NCI-H748 (cell line): Measurements from ENCODE around the gene TPST2.

Source experiments
- DNase-seq: peaks from one replicate; lab custom pipeline; 2025; ENCODE audit not compliant: unreplicated experiment; lab: John Stamatoyannopoulos, UW

The TPST2 gene

DNA sequence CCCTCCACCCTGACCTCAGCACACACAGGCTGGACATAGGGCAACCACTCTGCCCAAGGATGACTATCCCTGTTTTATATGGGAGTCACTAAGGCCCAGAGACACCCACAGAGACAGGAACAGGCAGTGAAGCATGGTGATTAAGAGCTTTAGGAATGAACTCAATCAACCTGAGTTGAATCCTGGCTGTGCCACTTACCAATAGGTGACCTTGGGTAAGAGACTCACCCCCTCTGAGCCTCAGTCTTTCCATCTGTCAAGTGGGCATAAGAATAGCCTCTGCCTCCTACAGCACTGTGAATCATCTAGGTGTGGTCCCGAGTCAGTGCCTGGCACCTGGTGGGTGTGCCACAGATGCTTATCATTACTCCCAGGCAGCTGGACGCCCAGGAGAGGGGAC lies 21.1 kb upstream of the TPST2 start:
- no peak for DNase-seq

DNA sequence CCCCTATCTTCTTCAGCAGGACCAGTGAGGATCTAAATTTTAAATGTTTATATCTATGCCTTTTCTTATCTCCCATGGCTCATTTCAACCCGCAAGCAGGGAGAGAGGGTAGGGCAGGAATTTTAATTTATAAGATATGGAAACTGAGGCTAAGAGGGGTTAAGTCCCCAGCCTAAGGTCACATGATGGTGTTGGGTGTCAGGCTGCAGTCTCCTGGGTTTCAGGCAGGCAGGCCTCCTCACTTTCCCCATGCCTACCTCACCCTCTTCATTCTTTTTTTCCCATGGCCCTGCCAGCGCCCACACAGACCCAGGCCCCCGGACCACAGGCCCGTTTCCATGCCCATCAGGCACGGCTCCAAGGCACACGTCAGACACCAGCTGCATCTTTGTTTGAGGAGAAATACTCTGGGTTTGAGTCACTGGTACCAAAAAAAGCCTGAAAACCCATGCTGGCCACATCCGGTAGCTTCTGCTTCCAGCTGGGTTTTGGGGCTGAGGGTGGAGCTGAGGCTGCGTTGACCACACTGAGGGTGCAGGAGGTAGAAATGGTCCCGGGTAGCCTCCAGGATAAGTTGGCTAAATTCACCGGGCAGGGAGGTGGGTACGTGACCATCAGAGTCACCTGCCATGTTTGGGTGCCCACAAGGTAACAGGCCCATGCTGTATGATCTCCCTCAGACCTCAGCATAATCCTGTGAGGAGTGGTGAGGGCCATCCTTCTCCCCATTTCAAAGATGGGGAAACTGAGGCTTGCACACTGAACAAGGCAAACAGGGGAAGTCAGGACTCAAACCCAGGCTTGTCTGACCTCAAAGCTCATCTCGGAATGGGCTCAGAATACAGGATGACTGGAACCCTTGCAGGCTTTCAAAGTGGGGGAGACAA lies 20.4 kb upstream of the TPST2 start:
- DNase-seq = no peak

- DNase-seq = no peak
Measured at GRCh38 chr22:26609287-26609686, 19.4 kb upstream of the TPST2 start.

- DNase-seq = no peak
Measured at GRCh38 chr22:26608129-26608528, 18.2 kb upstream of the TPST2 start.

DNA sequence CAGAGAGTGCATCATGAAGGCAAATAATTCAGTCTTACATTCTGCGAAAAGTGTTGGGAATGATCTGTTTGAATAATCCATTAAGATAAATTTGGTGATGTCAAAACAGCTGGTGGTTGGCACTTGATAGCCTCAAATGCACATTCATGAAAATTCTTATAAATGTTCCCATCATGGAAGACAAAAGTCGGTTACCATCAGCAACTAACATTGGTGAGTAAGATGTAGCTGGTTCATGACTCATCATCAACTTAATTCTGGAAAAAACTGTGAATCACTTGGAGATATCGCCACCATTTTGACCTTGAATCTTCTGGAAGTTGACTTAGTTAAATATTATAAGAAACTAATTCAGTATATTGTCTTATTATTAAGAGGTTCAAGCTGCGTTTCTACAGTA lies 16.7 kb upstream of the TPST2 start:
- DNase-seq = no peak

- DNase-seq = no peak
Measured at GRCh38 chr22:26604368-26604767, 14.4 kb upstream of the TPST2 start.

- DNase-seq = no peak
Measured at GRCh38 chr22:26602127-26602526, 12.2 kb upstream of the TPST2 start.

DNA sequence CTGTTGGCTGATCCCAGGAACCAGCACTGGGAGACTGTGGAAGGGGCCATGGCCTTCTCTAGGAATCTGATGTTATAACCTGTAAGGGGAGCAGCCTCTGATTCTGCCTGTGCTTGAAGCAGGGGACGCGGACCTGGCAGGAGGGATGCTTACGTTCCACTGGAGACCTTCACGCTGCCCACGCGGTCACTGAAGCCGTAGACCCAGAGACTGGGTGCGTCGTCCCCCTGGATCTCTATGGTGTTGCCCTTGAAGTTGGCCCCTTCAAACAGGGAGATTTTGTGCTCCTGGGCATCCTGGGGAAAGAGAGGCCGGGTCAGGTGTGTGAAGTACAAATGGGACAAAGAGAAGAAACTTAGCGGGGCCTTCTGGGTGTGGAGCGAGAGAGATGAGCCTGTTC lies 11.8 kb upstream of the TPST2 start:
- DNase-seq = no peak

- no peak for DNase-seq
Measured at GRCh38 chr22:26599505-26599904, 9.6 kb upstream of the TPST2 start.

DNA sequence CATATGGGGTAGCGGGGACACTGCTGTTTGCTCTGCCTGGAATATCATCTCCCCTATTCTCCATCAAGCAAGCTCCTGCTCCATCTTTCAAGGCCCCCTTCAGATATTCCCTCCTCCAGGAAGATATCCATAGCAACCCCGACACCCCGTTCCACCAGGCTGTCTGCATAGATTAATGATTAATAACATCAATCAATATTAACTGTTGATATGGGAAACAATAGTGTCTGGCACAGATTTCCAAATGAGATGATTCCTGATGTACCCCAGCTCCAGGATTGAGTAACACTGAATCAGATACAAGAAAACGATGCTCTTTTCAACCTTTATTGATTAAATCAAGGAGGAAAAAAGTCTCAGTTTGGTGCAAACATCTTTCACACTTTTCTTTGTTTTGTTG lies 7.5 kb upstream of the TPST2 start:
- DNase-seq = no peak

DNA sequence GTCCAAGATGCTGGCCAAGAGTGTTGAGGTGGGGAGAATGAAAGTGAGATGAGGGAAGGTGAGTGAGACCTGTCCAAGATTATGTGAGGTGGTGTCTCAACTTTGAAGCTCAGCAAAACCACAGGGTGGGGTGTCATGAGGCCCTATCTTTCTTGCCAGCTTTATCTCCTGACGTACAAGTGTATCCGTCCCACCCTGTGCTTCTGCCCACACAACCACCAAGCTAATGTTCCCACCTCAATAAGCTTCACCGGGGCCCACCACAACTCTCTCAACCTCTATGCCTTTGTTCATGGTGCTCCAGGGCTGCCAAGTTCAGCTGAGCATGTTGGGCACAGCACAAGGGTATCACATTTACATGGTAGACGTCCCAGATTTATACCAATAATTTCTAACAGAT lies 7.1 kb upstream of the TPST2 start:
- no peak for DNase-seq

DNA sequence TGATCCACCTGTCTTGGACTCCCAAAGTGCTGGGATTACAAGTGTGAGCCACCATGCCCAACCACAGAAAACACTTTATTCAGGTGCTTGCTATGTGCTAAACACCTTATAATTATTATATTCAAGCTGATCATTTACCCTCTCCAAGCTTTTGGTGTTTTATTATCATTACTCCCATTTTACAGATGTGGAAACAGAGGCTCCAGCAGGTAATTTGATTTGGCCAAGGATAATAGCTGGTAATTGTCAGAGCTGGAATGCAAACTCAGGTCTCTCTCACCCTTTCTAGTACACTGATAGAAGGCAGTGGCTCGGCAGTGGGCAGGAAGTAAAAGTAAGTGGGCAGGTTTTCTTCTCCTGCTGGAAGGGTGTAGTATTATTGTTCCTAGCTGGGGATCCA lies 3.8 kb upstream of the TPST2 start:
- no peak for DNase-seq

DNA sequence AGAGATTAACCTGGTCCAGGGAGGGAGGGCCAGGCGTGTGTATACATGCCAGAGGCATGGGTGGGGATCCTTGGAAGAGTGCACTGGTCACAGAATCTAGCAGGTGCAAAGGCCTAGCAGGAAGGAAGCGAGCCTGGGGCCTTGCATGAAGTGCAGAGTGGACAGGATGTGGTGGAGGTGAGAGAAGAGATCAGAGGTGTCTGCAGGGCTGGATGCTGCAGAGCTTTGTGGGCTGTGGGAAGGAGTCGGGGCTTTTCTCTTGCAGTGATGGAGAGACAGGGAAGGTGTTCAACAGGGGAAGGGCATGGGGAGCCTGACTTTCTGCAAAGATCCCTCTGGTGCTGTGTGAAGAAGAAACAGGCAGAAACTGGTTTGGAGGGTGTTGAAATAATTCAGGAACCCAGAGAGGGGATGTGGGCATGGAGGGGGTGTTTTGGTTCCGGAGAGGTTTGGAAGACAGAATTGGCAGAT lies 2.5 kb upstream of the TPST2 start:
- peak; percentile 10 for DNase-seq

DNA sequence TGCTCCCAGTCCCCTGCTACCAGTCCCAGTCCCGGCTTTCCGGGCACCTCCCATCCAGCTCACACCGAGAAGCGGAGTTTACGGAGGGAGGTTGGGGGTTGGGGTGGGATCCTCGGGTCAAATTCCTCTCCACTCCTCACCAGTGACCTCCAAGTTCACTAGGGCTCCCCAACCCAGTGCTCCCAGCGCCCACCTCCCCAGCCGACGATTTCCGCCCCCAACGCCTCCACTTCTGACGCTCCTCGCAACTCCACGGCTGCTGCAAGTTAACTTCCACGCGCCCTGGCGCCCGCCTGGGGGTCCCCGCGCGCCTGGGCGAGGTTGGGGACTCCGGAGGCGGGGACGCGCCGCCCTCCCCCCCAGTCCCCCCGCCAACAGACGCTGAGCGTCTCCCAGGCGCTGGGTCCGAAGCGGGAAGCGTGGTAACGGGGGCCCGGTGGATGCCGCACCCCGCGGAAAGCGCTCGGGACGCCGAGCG lies 526 bp downstream of the TPST2 start:
- DNase-seq = peak; percentile 14

DNA sequence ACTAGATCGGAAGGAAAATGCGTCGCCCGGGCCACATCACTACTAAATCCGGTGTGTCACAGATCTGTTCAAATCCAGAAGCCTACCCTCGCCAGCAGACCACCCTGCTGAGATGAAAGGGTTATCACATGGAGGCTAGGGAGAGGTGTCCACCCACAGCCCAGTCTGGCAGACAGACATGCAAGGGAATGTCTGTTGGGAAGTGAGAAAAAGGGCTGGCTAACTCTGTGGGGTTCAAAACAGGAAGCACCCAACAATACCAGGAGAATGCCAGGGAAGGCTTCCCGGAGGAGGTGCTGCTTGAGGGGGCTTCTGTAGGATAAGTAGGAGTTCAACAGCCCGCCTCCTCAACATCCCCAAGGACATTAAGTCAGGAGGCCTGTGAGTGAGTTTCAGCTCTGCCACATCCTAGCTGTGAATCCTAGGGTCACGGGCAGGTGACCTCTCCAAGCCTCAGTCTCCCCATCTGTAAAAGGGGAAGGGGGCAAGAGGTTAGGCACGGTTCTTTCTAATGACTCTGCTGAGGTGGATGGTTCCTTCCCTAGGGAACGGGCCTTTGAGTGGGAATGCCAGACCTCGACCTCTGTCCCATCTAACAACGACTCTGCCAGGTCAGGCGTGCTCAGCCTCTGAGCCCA lies 1.1 kb downstream of the TPST2 start:
- DNase-seq = no peak

DNA sequence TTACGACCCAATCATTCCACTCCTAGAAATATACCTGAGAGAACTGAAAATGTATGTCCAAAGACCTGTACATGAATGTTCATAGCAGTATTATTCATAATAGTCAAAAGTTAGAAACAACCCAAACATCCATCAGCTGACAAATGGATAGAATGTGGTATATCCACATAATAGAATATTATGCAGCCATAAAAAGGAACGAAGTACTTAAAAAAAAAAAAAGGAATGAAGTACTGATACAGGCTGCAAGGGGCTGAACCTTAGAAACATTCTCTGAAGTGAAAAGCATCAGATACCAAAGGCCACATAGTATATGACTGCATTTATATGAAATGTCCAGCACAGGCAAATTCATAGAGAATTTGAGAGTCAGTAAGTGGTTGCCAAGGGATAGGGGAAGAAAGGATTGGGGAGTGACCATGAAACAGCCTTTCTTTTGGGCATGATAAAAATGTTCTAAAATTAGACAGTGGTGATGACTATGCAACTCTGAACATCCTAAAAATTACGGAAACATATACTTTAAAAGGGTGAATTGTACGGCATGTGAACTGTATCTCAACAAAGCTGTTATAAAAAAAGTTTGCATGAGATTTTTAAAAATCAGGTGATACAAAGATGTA lies 1.8 kb downstream of the TPST2 start:
- DNase-seq = no peak

GRCh38 chr22:26586556-26587325 lies 3.2 kb downstream of the TPST2 start:
- no peak for DNase-seq

DNA sequence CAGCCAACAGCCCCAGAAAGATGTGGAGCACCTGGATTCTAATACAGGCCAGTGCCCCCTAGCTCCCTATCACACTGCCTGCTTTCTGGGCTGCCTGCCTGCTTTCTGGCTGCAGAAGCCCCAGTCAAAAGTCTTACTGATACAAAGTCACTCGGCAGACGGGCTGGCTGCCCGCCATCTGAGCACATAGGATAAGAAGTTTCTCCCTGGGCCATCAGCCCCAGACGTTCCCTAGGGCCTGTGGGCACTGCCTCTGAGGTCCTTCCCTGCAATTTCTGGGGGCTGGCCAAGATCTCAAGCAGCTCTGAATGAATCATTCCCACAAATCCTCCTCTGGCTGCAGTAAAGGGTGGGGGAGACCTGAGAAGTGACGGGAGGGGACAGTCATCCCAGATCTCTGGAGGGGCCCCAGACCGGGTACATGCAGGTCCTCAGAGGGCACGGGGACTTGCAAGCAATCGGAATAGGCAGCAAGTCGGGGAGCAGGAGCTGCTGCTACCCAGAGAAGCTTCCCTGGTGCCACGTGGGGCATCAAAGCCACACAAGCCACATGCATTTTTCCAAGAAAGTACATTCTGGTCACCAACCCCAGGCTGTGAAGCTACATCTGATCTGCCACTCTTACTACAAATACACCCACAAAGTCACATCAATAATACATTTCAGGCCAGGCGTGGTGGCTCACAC lies 4.7 kb downstream of the TPST2 start:
- no peak for DNase-seq

GRCh38 chr22:26584010-26584409 lies 5.9 kb downstream of the TPST2 start:
- no peak for DNase-seq

DNA sequence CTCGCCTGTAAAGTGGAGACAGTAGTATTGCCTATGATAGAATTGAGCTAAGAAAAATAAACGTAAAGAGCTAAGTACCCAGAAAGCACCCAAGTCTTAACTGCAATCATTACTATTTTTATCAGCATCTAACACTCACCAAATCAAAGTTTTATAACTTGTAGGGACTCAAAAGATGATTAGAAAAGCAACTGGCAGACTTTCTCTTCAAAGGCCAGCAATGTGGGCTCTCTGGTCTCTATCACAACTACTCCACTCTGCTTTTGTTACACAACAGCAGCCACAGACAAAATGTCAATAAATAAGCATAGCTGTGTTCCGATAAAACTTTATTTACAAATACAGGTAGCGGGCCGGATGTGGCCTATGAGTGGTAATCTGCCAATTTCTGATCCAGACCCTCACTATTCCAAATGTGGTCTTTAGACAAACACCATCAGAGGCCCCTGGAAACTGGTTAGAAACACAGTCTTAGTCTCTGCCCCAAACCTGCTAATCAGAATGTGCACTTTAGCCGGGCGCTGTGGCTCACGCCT lies 8.2 kb downstream of the TPST2 start:
- DNase-seq = no peak
